Upper lobe of right lung (tissue), 1 donor: ENCODE results near the gene PTPRN2. TPM values are rescaled to one million over a fixed set of nuclear protein-coding genes. Genes with fewer than 3 reads are reported as not detected.
A peak's percentile ranks its signal among the peaks of the same experiment; 100 is the strongest.

Experiments used
- ATAC-seq: fragments of 200-7000 bp; cut with Tn5 transposase; one replicate; pipeline ENCODE4 v1.9.1; 2020; ENCODE audit warnings: mild to moderate bottlenecking, moderate library complexity
- DNase-seq: peaks from one replicate; pipeline ENCODE4 v3.0.0-alpha.2; 2020
- H3K27ac ChIP-seq: fragments of 200-600 bp; one replicate; pipeline ENCODE4 v1.8.0; 2022
- H3K27me3 ChIP-seq: fragments of 200-600 bp; one replicate; pipeline ENCODE4 v1.8.0; 2022; ENCODE audit warnings: mild to moderate bottlenecking
- H3K36me3 ChIP-seq: fragments of 200-600 bp; one replicate; pipeline ENCODE4 v1.8.0; 2022
- H3K4me1 ChIP-seq: fragments of 200-600 bp; one replicate; pipeline ENCODE4 v1.8.0; 2022
- H3K4me3 ChIP-seq: fragments of 200-600 bp; one replicate; pipeline ENCODE4 v1.8.0; 2022; ENCODE audit warnings: mild to moderate bottlenecking
- H3K9me3 ChIP-seq: fragments of 200-600 bp; one replicate; pipeline ENCODE4 v1.8.0; 2022
- CTCF ChIP-seq: fragments of 200-600 bp; IDR thresholded peaks from one replicate; pipeline ENCODE4 v1.8.0; 2022; ENCODE audit warnings: antibody characterized with exemption
- intact Hi-C: fragments of 100-400 bp; cut with DNase I; formaldehyde crosslinking; loops from one replicate; pipeline ENCODE4 v1.11.0; 2022
- total RNA-seq: library from RNA; stranded (reverse); fragmentation: NEBNext Ultra II Directional; extraction: Animal tissue kit (Norgen Biotek cat#: 25700); gene quantifications from one replicate; pipeline ENCODE4 v1.2.1, GENCODE V29; 2021
- donor health status: DM: no; HTN: yes; CAD: no; lungs with severe emphysema.

Gene PTPRN2
- total RNA-seq, 1 donor from 2014 or later, result 4.9 TPM

GRCh38 chr7:157751951-157752673 lies 835.5 kb downstream of the PTPRN2 start:
- no peak overlapping the region for H3K4me3 ChIP-seq
- H3K9me3 ChIP-seq, result no peaks in the 10 kb centered on the region
- no peak for DNase-seq
- H3K36me3 ChIP-seq, result no peaks in the 10 kb centered on the region
- no peaks in the 10 kb centered on the region for H3K4me1 ChIP-seq
- ATAC-seq, result peak; percentile 19
- H3K27me3 ChIP-seq, result no peaks in the 10 kb centered on the region
- TF ChIP-seq CTCF, result no peak
- intact Hi-C loops, result no loop called here
- H3K27ac ChIP-seq, result no peak overlapping the region

- no peak for DNase-seq
- no peaks in the 10 kb centered on the region for H3K4me1 ChIP-seq
- H3K4me3 ChIP-seq, result no peak overlapping the region
- H3K9me3 ChIP-seq, result no peaks in the 10 kb centered on the region
- no peak overlapping the region for H3K27ac ChIP-seq
- no peaks in the 10 kb centered on the region for H3K27me3 ChIP-seq
- H3K36me3 ChIP-seq, result no peaks in the 10 kb centered on the region
- no peak for TF ChIP-seq CTCF
- intact Hi-C loops, result no loop called here
- ATAC-seq, result no peak
These were observed 836.2 kb downstream of the PTPRN2 start for GRCh38 chr7:157751406-157751805.

- no peak for TF ChIP-seq CTCF
- DNase-seq, result no peak
- H3K36me3 ChIP-seq, result no peaks in the 10 kb centered on the region
- no peaks in the 10 kb centered on the region for H3K4me1 ChIP-seq
- no peaks in the 10 kb centered on the region for H3K9me3 ChIP-seq
- intact Hi-C loops, result no loop called here
- no peaks in the 10 kb centered on the region for H3K27me3 ChIP-seq
- no peak overlapping the region for H3K27ac ChIP-seq
- no peak overlapping the region for H3K4me3 ChIP-seq
- ATAC-seq, result no peak
These were observed 837.3 kb downstream of the PTPRN2 start for GRCh38 chr7:157750291-157750690.

GRCh38 chr7:157745721-157746709 lies 841.6 kb downstream of the PTPRN2 start:
- intact Hi-C loops, result no loop called here
- DNase-seq, result no peak
- no peaks in the 10 kb centered on the region for H3K4me1 ChIP-seq
- no peaks in the 10 kb centered on the region for H3K9me3 ChIP-seq
- ATAC-seq, result peak; percentile 31
- no peak overlapping the region for H3K27ac ChIP-seq
- no peak for TF ChIP-seq CTCF
- H3K27me3 ChIP-seq, result no peaks in the 10 kb centered on the region
- no peaks in the 10 kb centered on the region for H3K36me3 ChIP-seq
- H3K4me3 ChIP-seq, result no peak overlapping the region

GRCh38 chr7:157744786-157745601 lies 842.6 kb downstream of the PTPRN2 start:
- Histone ChIP-seq H3K27me3 (no peaks in the 10 kb centered on the region), H3K9me3 (no peaks in the 10 kb centered on the region), H3K27ac (no peak overlapping the region), H3K4me1 (no peaks in the 10 kb centered on the region), H3K4me3 (no peak overlapping the region), H3K36me3 (no peaks in the 10 kb centered on the region)
- ATAC-seq (peak; percentile 17), DNase-seq (no peak)
- intact Hi-C loops, result no loop called here
- TF ChIP-seq CTCF, result no peak
